Smooth muscle cell of the brain vasculature (primary cell): Measurements from ENCODE around the gene STIM2.
"Not testable (repeated sequence)": the region's sequence is repeated elsewhere in the genome, so short reads cannot be mapped to it uniquely, and the experiment has no call there.

Source experiments
- DNase-seq: peaks from one replicate; pipeline ENCODE4 v3.0.0-alpha.2; 2012; ENCODE audit warnings: low read depth, low spot score

STIM2 gene

GRCh38 chr4:26867914-26868684 is 7.5 kb downstream of the STIM2 start:
- DNase-seq: no peak

GRCh38 chr4:26870576-26871262 is 10.1 kb downstream of the STIM2 start:
- no peak for DNase-seq

GRCh38 chr4:26871611-26872010 is 11.0 kb downstream of the STIM2 start:
- DNase-seq: no peak

- no peak for DNase-seq
Measured at GRCh38 chr4:26873391-26874026, 12.9 kb downstream of the STIM2 start.

- DNase-seq: no peak
Measured at GRCh38 chr4:26874110-26874509, 13.5 kb downstream of the STIM2 start.

GRCh38 chr4:26877406-26877805 is 16.8 kb downstream of the STIM2 start:
- DNase-seq: no peak

DNA sequence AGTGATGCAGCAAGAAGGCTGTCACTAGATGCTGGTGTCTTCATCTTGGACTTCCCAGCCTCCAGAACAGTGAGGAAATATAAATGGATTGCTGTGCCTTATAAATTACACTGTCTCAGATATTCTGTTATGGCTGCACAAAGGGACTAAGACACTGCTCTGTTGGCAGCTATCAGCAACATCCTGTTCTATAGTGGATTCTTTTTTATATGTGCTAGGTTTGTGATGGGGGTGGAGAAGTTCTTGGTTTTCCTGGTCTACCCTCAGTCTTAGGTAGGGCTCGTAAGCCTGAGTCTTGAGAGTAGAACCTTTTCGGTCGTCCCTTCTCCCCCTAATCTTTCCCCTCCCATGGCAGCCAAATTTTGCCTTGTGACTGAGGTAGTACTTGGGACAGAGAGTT is 17.3 kb downstream of the STIM2 start:
- no peak for DNase-seq

DNA sequence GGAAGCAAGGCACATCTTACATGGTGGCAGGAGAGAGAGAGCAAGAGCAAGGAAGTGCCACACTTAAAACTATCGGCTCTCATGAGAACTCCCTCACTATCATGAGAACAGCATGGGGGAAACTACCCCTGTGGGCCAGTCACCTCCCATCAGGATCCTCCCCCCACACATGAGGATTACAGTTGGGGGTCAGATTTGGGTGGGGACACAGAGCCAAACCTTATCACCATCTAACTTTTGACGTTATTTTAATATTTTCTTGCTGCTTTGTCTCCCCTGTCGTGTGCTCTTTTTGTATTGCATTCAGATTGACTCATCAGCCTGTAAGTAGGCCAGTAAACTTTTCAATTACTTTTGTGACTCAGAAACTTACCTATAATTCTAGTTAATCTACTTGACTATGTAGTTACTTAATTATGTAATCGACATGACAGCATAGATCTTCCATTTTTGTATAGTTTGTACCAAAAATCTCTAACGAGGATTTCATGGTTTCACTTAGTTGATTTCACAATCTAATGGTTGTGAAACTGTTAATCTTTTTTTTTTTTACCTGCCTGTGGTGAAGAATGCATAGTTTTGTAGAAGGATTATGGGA is 18.3 kb downstream of the STIM2 start:
- DNase-seq: no peak

DNA sequence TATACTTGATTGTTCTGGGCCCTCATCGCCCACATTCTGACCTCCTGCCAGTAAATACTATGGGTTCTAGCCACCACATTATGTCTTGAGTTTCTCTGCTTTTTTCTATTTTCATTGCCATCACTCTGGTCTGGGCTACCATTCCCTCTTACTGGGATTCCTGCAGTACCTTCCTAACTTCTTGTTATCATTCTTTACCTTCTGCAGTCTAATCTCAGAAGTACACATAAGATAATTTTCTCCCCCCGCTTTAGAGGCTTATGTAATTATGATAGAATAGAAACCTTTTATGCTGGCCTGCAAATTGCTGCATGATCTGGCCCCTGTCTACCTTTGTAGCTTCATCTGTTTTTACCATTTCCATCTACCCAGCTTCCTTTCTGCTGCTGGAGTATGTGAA is 19.2 kb downstream of the STIM2 start:
- no peak for DNase-seq

- DNase-seq: no peak
Measured at GRCh38 chr4:26884026-26884425, 23.4 kb downstream of the STIM2 start.

DNA sequence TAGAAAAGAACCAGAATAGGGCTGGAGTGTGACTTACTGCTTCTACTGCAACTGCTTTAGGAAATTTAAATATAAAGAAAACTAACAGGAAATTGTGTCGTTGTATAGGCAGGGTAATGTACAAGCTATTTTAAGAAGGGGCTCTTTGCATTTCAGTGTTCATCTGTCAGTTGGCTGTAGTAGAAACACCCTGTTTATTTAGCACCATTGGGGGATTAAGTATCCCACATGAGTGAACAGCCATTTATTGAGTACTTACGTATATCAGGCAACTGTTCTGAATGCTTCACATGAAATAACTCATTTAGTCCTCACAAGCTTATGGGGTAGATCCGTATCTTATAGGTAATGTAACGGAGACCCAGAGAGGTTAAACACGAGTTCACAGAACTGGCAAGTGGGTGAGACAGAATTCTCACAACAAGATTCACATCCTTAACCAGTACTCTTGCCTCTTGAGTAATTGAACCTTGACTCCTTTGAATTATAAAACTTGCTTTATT is 23.9 kb downstream of the STIM2 start:
- no peak for DNase-seq

GRCh38 chr4:26885912-26886274 is 25.3 kb downstream of the STIM2 start:
- DNase-seq: no peak

DNA sequence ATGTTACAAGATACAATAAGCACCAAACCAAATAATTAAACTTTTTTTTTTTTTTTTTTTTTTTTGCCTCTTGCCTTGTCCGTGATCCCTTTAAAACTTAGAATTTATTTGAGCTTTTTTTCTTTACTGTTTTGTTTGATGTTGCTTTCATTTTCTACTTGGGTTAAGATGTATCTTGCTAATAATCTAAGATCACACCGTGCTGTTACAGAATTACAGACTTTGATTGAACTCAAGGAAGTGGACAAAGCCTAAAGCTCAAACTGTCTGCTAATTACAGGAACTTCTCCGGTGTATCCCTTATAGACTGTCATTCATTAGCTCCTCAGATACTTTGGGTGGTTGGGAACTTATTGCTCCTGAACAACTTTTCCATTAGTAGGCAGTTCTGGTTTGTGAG is 26.5 kb downstream of the STIM2 start:
- no peak for DNase-seq

- no peak for DNase-seq
Measured at GRCh38 chr4:26887809-26888208, 27.2 kb downstream of the STIM2 start.

DNA sequence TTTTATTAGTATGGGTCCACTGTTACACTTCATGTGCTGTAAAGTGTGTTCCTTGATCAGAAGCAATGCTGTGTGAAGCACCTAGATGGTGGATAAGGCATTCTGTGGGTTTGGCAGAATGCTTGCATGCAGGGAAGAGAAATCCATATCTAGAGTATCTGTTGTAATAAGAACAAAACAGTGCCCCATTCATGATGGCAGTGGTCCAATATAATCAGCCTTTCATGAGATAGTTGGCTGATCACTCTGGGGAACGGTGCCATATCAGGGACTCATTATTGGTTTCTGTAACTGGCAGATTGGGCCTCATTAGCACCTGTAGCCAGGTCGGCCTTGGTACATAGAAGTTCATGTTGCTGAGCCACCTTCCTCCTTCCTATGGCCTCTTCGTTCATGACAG is 28.7 kb downstream of the STIM2 start:
- DNase-seq: no peak

GRCh38 chr4:26891054-26891453 is 30.4 kb downstream of the STIM2 start:
- no peak for DNase-seq

DNA sequence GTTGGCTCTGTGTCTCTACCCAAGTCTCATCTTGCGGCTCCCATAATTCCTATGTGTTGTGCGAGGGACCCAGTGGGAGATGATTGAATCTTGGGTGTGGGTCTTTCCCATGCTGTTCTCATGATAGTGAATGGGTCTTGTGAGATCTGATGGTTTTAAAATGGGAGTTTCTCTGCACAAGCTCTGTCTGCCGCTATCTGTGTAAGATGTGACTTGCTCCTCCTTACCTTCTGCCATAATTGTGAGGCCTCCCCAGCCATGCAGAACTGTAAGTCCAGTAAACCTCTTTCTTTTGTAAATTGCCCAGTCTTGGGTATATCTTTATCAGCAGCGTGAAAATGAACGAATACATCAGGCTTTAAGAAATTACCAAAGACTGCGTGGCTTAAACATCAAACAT is 31.2 kb downstream of the STIM2 start:
- DNase-seq: no peak

DNA sequence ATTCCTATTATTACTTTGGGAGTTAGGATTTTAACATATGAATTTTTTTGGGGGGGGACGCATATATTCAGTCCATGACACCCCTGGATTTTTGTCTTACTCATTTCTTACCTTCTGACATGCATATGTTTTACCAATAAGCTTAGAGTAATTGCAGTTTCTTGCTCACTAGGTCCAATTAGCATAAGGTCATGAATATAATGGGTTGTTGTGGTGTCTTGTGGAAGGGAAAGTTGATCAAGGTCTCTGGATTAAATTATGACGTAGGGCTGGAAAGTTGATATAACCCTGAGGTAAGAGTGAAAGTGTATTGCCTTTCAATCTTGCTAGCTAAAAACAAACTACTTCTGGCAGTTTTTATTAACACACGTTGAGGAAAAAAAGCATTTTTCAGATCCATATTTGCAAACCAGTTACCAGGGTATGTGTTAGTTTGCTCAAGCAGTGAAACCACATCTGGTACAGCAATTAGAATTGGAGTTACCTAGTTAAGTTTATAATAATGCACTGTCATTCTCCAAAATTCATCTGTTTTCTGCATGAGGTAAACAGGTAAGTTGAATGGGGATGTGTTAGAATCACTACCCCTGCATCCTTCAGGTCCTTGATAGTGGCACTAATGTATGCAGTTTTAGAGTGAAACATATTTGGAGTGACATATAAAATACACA is 32.0 kb downstream of the STIM2 start:
- DNase-seq: no peak

- DNase-seq: no peak
Measured at GRCh38 chr4:26893491-26893890, 32.9 kb downstream of the STIM2 start.

- not testable (repeated sequence) for DNase-seq
Measured at GRCh38 chr4:26894881-26895280, 34.2 kb downstream of the STIM2 start.

GRCh38 chr4:26896636-26897035 is 36.0 kb downstream of the STIM2 start:
- DNase-seq: no peak

DNA sequence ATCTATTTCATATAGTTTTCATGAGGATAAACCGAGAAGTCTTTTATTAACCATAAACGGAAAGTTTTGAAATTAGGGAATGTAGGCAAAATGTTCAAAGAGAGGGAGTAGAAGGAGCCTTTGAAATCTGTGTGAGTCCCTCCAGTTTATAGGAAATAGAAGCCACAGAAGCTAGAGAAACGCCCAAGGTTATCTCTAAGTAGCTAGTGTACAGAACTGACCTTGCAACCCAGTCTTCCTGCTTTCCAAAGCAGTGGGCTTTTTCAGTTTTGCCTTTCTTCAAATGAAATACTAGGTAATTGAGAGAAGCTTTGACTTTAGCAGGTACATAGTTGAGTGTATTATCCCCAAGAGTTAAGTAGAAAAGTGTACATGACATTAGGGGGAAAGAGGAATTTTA is 39.4 kb downstream of the STIM2 start:
- no peak for DNase-seq
